WERI-Rb-1 (cell line): ENCODE results near the gene NOC3L.

Experiments used
- DNase-seq: peaks from one replicate; pipeline ENCODE4 v3.0.0-alpha.2; 2020
- H3K27ac ChIP-seq: fragments of 250-450 bp; sonication (Bioruptor Pico); 2 replicates; pipeline ENCODE4 v1.5.1; 2020; ENCODE audit warnings: mild to moderate bottlenecking, moderate library complexity
- H3K27me3 ChIP-seq: fragments of 250-450 bp; sonication (Bioruptor Pico); 2 replicates; pipeline ENCODE4 v1.5.1; 2021; ENCODE audit warnings: mild to moderate bottlenecking, low read depth, moderate library complexity; ENCODE audit not compliant: insufficient read depth, severe bottlenecking
- H3K36me3 ChIP-seq: fragments of 250-450 bp; sonication (Bioruptor Pico); 2 replicates; pipeline ENCODE4 v1.5.1; 2020; ENCODE audit warnings: mild to moderate bottlenecking, moderate library complexity
- H3K4me3 ChIP-seq: 2 replicates; pipeline ENCODE4 v1.5.1; 2011; ENCODE audit warnings: low read depth, mild to moderate bottlenecking, control low read depth, low read length
- H3K9me3 ChIP-seq: fragments of 250-450 bp; sonication (Bioruptor Pico); 2 replicates; pipeline ENCODE4 v1.5.1; 2021; ENCODE audit warnings: mild to moderate bottlenecking, moderate library complexity; ENCODE audit not compliant: severe bottlenecking
- TF ChIP-seq, protein P1 (sequence below): IDR thresholded peaks from 2 replicates; pipeline ENCODE4 v1.5.1; 2011; ENCODE audit warnings: low read depth, mild to moderate bottlenecking, control low read depth, inconsistent platforms, low read length

The NOC3L gene

DNA sequence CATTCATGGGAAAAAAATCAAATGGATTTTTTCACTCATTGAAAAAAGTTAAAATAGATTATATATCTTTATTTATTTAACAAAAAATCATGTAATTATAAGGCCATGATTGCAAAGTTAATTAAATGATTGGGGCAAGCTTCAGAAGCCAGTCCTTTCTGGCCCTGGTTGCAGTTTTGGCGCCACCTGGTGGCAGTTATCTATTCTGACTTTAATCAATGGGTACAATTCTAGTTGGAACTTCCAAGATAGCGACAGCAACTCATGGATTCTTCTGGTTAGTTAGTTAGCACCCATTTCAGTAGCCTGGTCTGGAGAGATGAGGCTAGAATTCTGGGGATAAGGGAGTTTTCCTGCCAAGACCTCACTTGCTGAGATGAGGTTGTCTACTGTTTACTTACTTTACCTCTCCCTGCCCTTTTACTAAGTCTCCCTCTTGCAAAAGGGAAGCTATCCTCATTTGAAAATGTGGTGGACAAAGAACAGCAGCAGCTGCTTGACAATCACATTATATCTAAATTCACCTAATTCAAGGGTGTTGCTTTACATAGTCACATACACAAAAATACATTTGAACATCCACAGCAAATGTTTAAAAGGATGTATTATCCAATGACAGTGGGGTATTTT lies 42.3 kb downstream of the NOC3L start:
- TF ChIP-seq, protein P1, sequence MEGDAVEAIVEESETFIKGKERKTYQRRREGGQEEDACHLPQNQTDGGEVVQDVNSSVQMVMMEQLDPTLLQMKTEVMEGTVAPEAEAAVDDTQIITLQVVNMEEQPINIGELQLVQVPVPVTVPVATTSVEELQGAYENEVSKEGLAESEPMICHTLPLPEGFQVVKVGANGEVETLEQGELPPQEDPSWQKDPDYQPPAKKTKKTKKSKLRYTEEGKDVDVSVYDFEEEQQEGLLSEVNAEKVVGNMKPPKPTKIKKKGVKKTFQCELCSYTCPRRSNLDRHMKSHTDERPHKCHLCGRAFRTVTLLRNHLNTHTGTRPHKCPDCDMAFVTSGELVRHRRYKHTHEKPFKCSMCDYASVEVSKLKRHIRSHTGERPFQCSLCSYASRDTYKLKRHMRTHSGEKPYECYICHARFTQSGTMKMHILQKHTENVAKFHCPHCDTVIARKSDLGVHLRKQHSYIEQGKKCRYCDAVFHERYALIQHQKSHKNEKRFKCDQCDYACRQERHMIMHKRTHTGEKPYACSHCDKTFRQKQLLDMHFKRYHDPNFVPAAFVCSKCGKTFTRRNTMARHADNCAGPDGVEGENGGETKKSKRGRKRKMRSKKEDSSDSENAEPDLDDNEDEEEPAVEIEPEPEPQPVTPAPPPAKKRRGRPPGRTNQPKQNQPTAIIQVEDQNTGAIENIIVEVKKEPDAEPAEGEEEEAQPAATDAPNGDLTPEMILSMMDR, result peak; percentile 59
- H3K9me3 ChIP-seq, result no peaks in the 10 kb centered on the region
- DNase-seq, result peak; percentile 65
- H3K4me3 ChIP-seq, result no peak overlapping the region
- peaks cover 17% of the 10 kb centered on the region for H3K36me3 ChIP-seq
- no peaks in the 10 kb centered on the region for H3K27me3 ChIP-seq
- no peak overlapping the region for H3K27ac ChIP-seq

GRCh38 chr10:94316560-94316959 lies 46.2 kb downstream of the NOC3L start:
- H3K36me3 ChIP-seq, result no peaks in the 10 kb centered on the region; the same call in 1 of the 2 replicates
- H3K4me3 ChIP-seq, result no peak overlapping the region
- H3K9me3 ChIP-seq, result no peaks in the 10 kb centered on the region
- DNase-seq, result no peak
- H3K27me3 ChIP-seq, result no peaks in the 10 kb centered on the region
- TF ChIP-seq, protein P1, result no peak
- no peak overlapping the region for H3K27ac ChIP-seq

DNA sequence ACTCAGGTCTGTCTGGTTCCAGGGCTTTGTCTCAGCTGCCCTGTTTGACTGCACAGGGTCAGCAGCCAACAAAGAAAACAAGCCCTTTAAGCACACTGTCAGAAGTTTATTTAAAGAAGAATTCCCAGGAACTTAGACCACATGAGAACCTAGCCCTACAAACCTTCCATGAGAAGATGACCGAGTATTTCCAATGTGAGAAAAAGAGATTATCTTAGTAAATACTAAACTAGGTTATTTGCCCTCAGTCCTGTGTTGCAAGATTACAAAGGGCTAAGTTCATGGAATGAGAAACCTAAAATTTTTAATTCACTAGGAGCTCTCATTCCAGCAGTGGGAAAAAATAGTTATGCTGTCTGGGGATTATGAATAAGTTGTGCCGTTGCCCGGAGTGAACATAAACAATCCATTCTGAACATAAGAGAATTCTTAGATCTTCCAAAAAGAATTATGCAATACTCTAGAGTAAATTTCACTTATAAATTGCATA lies 46.7 kb downstream of the NOC3L start:
- no peaks in the 10 kb centered on the region; the same call in 1 of the 2 replicates for H3K36me3 ChIP-seq
- H3K27me3 ChIP-seq, result no peaks in the 10 kb centered on the region
- H3K9me3 ChIP-seq, result no peaks in the 10 kb centered on the region
- no peak for DNase-seq
- no peak overlapping the region for H3K27ac ChIP-seq
- TF ChIP-seq, protein P1, result no peak
- H3K4me3 ChIP-seq, result no peak overlapping the region

DNA sequence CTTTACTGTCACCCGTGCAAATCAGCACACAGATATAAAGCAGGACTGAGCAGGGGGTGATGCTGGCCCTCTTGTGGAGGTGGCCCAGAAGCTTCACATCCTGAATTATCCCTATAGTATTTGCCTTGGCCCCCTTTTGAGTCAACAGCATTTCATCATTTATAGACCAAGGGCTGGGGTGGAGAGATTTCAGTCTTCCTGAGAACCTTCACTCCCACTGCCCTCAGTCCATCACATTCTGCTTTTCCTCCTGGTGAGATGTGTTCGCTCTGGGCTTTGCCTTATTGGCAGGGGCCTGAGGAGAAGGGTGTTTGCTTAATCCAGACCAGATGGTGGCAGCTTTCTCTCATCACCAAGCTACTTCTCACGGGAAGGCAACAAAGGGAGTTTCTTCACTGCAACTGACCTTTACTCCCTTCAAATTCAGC lies 47.7 kb downstream of the NOC3L start:
- Histone ChIP-seq H3K27me3 (no peaks in the 10 kb centered on the region), H3K27ac (peak overlapping the region; percentile 56), H3K36me3 (no peaks in the 10 kb centered on the region; the same call in 1 of the 2 replicates), H3K9me3 (no peaks in the 10 kb centered on the region), H3K4me3 (no peak overlapping the region)
- DNase-seq, result peak; percentile 58
- TF ChIP-seq, protein P1, result no peak

- H3K9me3 ChIP-seq, result no peaks in the 10 kb centered on the region
- TF ChIP-seq, protein P1, result no peak
- no peak overlapping the region for H3K4me3 ChIP-seq
- H3K27me3 ChIP-seq, result no peaks in the 10 kb centered on the region
- no peaks in the 10 kb centered on the region for H3K36me3 ChIP-seq
- H3K27ac ChIP-seq, result no peak overlapping the region
- no peak for DNase-seq
These were observed 52.4 kb downstream of the NOC3L start for GRCh38 chr10:94310369-94310768.

DNA sequence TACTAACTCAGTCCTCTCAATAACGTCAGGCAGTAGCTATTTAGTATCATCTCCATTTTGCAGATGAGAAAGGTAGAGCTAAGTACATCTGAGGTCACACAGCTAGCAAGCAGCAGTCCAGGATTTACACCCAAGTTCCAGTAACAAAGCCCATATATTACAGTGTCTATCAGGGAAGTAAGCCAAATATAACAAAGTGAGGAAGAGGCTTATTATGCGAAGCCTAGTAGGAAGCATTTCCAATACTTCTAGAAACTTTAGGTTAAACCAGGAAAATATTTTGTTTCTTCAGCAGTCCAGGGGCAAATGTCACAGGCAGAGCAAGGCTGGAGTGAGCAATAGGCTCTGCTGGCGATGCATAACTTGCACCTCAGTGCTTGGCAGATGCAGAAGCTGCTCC lies 53.9 kb downstream of the NOC3L start:
- Histone ChIP-seq H3K9me3 (no peaks in the 10 kb centered on the region), H3K27ac (no peak overlapping the region), H3K27me3 (no peaks in the 10 kb centered on the region), H3K36me3 (no peaks in the 10 kb centered on the region), H3K4me3 (no peak overlapping the region)
- no peak for DNase-seq
- TF ChIP-seq, protein P1, result no peak
